Measurements from ENCODE around the gene AOPEP. TPM values are rescaled to one million over a fixed set of nuclear protein-coding genes. Genes with fewer than 3 reads are reported as not detected.

AOPEP gene
- total RNA-seq, 1 donor from 2014 or later = 79.7 TPM

DNA sequence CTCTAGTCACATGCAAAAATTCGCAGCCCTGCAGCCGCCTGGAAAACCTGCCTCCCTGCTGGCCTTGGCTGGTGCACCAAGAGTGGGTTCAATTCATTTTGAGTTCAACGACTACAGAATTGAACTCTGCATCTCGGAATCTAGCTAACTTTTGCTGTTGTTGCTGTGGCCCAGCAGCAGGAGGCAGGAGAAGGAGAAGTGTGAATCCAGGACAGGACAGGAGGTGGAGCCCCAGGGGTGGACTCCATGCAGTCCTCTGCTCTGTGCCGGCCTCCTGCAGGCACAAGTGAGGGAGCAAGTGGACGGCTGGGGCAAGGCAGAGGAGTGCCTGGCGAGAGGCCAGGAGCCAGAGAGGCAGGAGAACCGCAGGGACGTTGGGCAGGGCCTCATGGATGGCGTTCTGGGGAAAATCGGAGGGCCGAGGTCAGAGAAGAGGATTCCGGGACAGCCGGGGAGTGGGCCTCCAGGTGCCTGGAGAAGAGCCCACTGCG is 376.8 kb downstream of the AOPEP start:
- peak; percentile 66 for DNase-seq
- Histone ChIP-seq H3K27ac (no peak overlapping the region), H3K36me3 (peaks cover 24% of the 10 kb centered on the region), H3K4me3 (no peak overlapping the region), H3K27me3 (no peaks in the 10 kb centered on the region), H3K4me1 (no peaks in the 10 kb centered on the region), H3K9me3 (no peaks in the 10 kb centered on the region)
- TF ChIP-seq, protein P1, sequence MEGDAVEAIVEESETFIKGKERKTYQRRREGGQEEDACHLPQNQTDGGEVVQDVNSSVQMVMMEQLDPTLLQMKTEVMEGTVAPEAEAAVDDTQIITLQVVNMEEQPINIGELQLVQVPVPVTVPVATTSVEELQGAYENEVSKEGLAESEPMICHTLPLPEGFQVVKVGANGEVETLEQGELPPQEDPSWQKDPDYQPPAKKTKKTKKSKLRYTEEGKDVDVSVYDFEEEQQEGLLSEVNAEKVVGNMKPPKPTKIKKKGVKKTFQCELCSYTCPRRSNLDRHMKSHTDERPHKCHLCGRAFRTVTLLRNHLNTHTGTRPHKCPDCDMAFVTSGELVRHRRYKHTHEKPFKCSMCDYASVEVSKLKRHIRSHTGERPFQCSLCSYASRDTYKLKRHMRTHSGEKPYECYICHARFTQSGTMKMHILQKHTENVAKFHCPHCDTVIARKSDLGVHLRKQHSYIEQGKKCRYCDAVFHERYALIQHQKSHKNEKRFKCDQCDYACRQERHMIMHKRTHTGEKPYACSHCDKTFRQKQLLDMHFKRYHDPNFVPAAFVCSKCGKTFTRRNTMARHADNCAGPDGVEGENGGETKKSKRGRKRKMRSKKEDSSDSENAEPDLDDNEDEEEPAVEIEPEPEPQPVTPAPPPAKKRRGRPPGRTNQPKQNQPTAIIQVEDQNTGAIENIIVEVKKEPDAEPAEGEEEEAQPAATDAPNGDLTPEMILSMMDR (IDR thresholded peaks at IDR 0.05) = no peak
- intact Hi-C loops (cut with DNase I) = no loop called here
- peak; percentile 47 for ATAC-seq

GRCh38 chr9:95103871-95104580 is 377.5 kb downstream of the AOPEP start:
- Histone ChIP-seq H3K4me3 (no peak overlapping the region), H3K36me3 (peaks cover 26% of the 10 kb centered on the region), H3K4me1 (no peaks in the 10 kb centered on the region), H3K27me3 (no peaks in the 10 kb centered on the region), H3K27ac (no peak overlapping the region), H3K9me3 (no peaks in the 10 kb centered on the region)
- no peak for ATAC-seq
- TF ChIP-seq, protein P1 (IDR thresholded peaks at IDR 0.05) = no peak
- intact Hi-C loops (cut with DNase I) = no loop called here
- peak; percentile 54 for DNase-seq

GRCh38 chr9:95104581-95104960 is 378.1 kb downstream of the AOPEP start:
- no peaks in the 10 kb centered on the region for H3K4me1 ChIP-seq
- no peak for ATAC-seq

GRCh38 chr9:95104980-95105379 is 378.5 kb downstream of the AOPEP start:
- Histone ChIP-seq H3K9me3 (no peaks in the 10 kb centered on the region), H3K36me3 (peaks cover 35% of the 10 kb centered on the region), H3K27me3 (no peaks in the 10 kb centered on the region), H3K27ac (no peak overlapping the region), H3K4me1 (no peaks in the 10 kb centered on the region), H3K4me3 (no peak overlapping the region)
- intact Hi-C loops (cut with DNase I) = no loop called here
- ATAC-seq (no peak), DNase-seq (no peak)
- TF ChIP-seq, protein P1 (IDR thresholded peaks at IDR 0.05) = no peak

More at GRCh38 chr9:95104581-95104960, 378.1 kb downstream of the AOPEP start:
- TF ChIP-seq, protein P1 (IDR thresholded peaks at IDR 0.05) = no peak
- no peak for DNase-seq
- intact Hi-C loops (cut with DNase I) = no loop called here
- Histone ChIP-seq H3K4me3 (no peak overlapping the region), H3K27ac (no peak overlapping the region), H3K27me3 (no peaks in the 10 kb centered on the region), H3K36me3 (peaks cover 31% of the 10 kb centered on the region), H3K9me3 (no peaks in the 10 kb centered on the region)

- H3K36me3 ChIP-seq = peaks cover 38% of the 10 kb centered on the region
- no peaks in the 10 kb centered on the region for H3K4me1 ChIP-seq
- no peak overlapping the region for H3K4me3 ChIP-seq
- TF ChIP-seq, protein P1 (IDR thresholded peaks at IDR 0.05) = no peak
- no peaks in the 10 kb centered on the region for H3K27me3 ChIP-seq
- no peaks in the 10 kb centered on the region for H3K9me3 ChIP-seq
- H3K27ac ChIP-seq = no peak overlapping the region
- no peak for ATAC-seq
- intact Hi-C loops (cut with DNase I) = no loop called here
- DNase-seq = peak; percentile 35
These were observed 379.2 kb downstream of the AOPEP start for GRCh38 chr9:95105519-95106287.

Data from upper lobe of right lung (tissue), 1 donor.